Neural progenitor cell (in vitro differentiated cells): Measurements from ENCODE around the gene OAF. TPM values are rescaled to one million over a fixed set of nuclear protein-coding genes. Genes with fewer than 3 reads are reported as not detected.
A peak's percentile ranks its signal among the peaks of the same experiment; 100 is the strongest.

Experiments
- DNase-seq: peaks from one replicate; pipeline ENCODE4 v3.0.0-alpha.2; 2016; ENCODE audit warnings: low spot score
- H2AFZ ChIP-seq: fragments of 200-600 bp; sonication (generic); replicated peaks from 2 replicates; pipeline ENCODE4 v1.6.1; 2016; ENCODE audit warnings: antibody characterized with exemption
- H3F3A ChIP-seq: fragments of 200-600 bp; sonication (generic); 2 replicates; pipeline ENCODE4 v1.6.1; 2016; ENCODE audit warnings: antibody characterized with exemption, low read depth
- H3K27ac ChIP-seq: fragments of 200-600 bp; sonication (generic); 2 replicates; pipeline ENCODE4 v1.5.1; 2016; ENCODE audit warnings: mild to moderate bottlenecking
- H3K27me3 ChIP-seq: fragments of 200-600 bp; sonication (generic); 2 replicates; pipeline ENCODE4 v1.6.1; 2016; ENCODE audit warnings: mild to moderate bottlenecking, moderate library complexity
- H3K36me3 ChIP-seq: fragments of 200-600 bp; sonication (generic); 2 replicates; pipeline ENCODE4 v1.5.1; 2016
- H3K4me1 ChIP-seq: fragments of 200-600 bp; sonication (generic); 2 replicates; pipeline ENCODE4 v1.6.1; 2016; ENCODE audit warnings: mixed run types
- H3K4me2 ChIP-seq: fragments of 200-600 bp; sonication (generic); 2 replicates; pipeline ENCODE4 v1.6.1; 2016
- H3K4me3 ChIP-seq: fragments of 200-600 bp; sonication (generic); 2 replicates; pipeline ENCODE4 v1.5.1; 2016
- H3K79me2 ChIP-seq: fragments of 200-600 bp; sonication (generic); 2 replicates; pipeline ENCODE4 v1.6.1; 2016; ENCODE audit warnings: low read depth
- H3K9ac ChIP-seq: fragments of 200-600 bp; sonication (generic); 2 replicates; pipeline ENCODE4 v1.6.1; 2016
- H3K9me3 ChIP-seq: fragments of 200-600 bp; sonication (generic); 2 replicates; pipeline ENCODE4 v1.5.1; 2016; ENCODE audit warnings: low read depth
- H4K20me1 ChIP-seq: fragments of 200-600 bp; sonication (generic); 2 replicates; pipeline ENCODE4 v1.6.1; 2016; ENCODE audit warnings: low read depth
- H3K27ac Mint-ChIP-seq: 3 replicates; pipeline ENCODE4 v1.8.0; 2021; ENCODE audit warnings: mixed read lengths
- H3K27me3 Mint-ChIP-seq: 2 replicates; pipeline ENCODE4 v1.8.0; 2022; ENCODE audit warnings: low read depth, mild to moderate bottlenecking, inconsistent platforms, moderate library complexity, mixed read lengths; ENCODE audit not compliant: insufficient read depth
- H3K36me3 Mint-ChIP-seq: 3 replicates; pipeline ENCODE4 v1.8.0; 2021; ENCODE audit warnings: mixed read lengths
- H3K4me1 Mint-ChIP-seq: 3 replicates; pipeline ENCODE4 v1.8.0; 2021; ENCODE audit warnings: mixed read lengths
- H3K4me3 Mint-ChIP-seq: 3 replicates; pipeline ENCODE4 v1.8.0; 2021; ENCODE audit warnings: mild to moderate bottlenecking, moderate library complexity, mixed read lengths
- H3K9me3 Mint-ChIP-seq: 3 replicates; pipeline ENCODE4 v1.8.0; 2020; ENCODE audit warnings: mixed read lengths
- CTCF ChIP-seq: fragments of 200-600 bp; sonication (generic); IDR thresholded peaks from 2 replicates; pipeline ENCODE4 v1.5.1; 2017; ENCODE audit warnings: antibody characterized with exemption, mild to moderate bottlenecking
- EZH2 ChIP-seq: fragments of 200-600 bp; sonication (generic); IDR thresholded peaks from 2 replicates; pipeline ENCODE4 v1.6.1; 2017; ENCODE audit warnings: antibody characterized with exemption, mild to moderate bottlenecking, moderate library complexity
- EZH2phosphoT487 ChIP-seq: fragments of 200-600 bp; sonication (generic); IDR thresholded peaks from 2 replicates; pipeline ENCODE4 v1.6.1; 2017; ENCODE audit warnings: antibody characterized with exemption
- total RNA-seq: library from RNA; depleted of rRNA; stranded (reverse); fragments of >200 nt; gene quantifications from 2 replicates; pipeline ENCODE4 v1.2.3, GENCODE V29; 2015; ENCODE audit warnings: low replicate concordance

Gene OAF
- total RNA-seq, 1 donor from 2014 or later = 0.47 TPM

GRCh38 chr11:120217941-120218694 is 7.3 kb downstream of the OAF start:
- Mint-ChIP-seq H3K4me3 (peak overlapping the region; percentile 38), H3K4me1 (peaks cover 60% of the 10 kb centered on the region), H3K27me3 (peaks cover 14% of the 10 kb centered on the region), H3K36me3 (peaks cover 12% of the 10 kb centered on the region), H3K9me3 (no peaks in the 10 kb centered on the region), H3K27ac (peak overlapping the region; percentile 94)
- Histone ChIP-seq H2AFZ (no peak overlapping the region), H3K4me1 (peaks cover 32% of the 10 kb centered on the region), H4K20me1 (no peaks in the 10 kb centered on the region), H3K36me3 (no peaks in the 10 kb centered on the region), H3K79me2 (no peaks in the 10 kb centered on the region), H3K9me3 (no peaks in the 10 kb centered on the region), H3F3A (peaks cover 4% of the 10 kb centered on the region), H3K4me2 (peak overlapping the region; percentile 47), H3K9ac (no peak overlapping the region), H3K27me3 (peaks cover 66% of the 10 kb centered on the region), H3K4me3 (no peak overlapping the region), H3K27ac (no peak overlapping the region)
- TF ChIP-seq CTCF = no peak
- TF ChIP-seq EZH2 = no peak
- TF ChIP-seq EZH2phosphoT487 = no peak
- peak; percentile 69 for DNase-seq

GRCh38 chr11:120218695-120219033 is 7.8 kb downstream of the OAF start:
- peaks cover 10% of the 10 kb centered on the region for H3K27me3 Mint-ChIP-seq
- H3K4me1 Mint-ChIP-seq = peaks cover 60% of the 10 kb centered on the region
- Histone ChIP-seq H3K9ac (no peak overlapping the region), H3K27me3 (peaks cover 66% of the 10 kb centered on the region), H3K4me1 (peaks cover 29% of the 10 kb centered on the region), H3K36me3 (no peaks in the 10 kb centered on the region), H2AFZ (no peak overlapping the region), H3K4me3 (no peak overlapping the region), H3F3A (peaks cover 4% of the 10 kb centered on the region), H3K27ac (no peak overlapping the region), H3K9me3 (no peaks in the 10 kb centered on the region), H3K4me2 (peak overlapping the region; percentile 47), H4K20me1 (no peaks in the 10 kb centered on the region), H3K79me2 (no peaks in the 10 kb centered on the region)
- H3K27ac Mint-ChIP-seq = peak overlapping the region; percentile 25
- H3K4me3 Mint-ChIP-seq = no peak overlapping the region
- no peak for TF ChIP-seq CTCF
- TF ChIP-seq EZH2phosphoT487 = no peak
- no peak for TF ChIP-seq EZH2
- no peaks in the 10 kb centered on the region for H3K9me3 Mint-ChIP-seq
- H3K36me3 Mint-ChIP-seq = peaks cover 12% of the 10 kb centered on the region
- no peak for DNase-seq

GRCh38 chr11:120219232-120219937 is 8.6 kb downstream of the OAF start:
- H4K20me1 ChIP-seq = no peaks in the 10 kb centered on the region
- Mint-ChIP-seq H3K36me3 (peaks cover 11% of the 10 kb centered on the region), H3K4me1 (peaks cover 61% of the 10 kb centered on the region), H3K9me3 (no peaks in the 10 kb centered on the region), H3K4me3 (peak overlapping the region; percentile 46), H3K27me3 (peaks cover 11% of the 10 kb centered on the region), H3K27ac (peak overlapping the region; percentile 53)
- no peak overlapping the region for H3K4me2 ChIP-seq
- peak; percentile 28 for DNase-seq
- H3F3A ChIP-seq = peaks cover 4% of the 10 kb centered on the region
- H3K9me3 ChIP-seq = no peaks in the 10 kb centered on the region
- H3K9ac ChIP-seq = no peak overlapping the region
- no peak overlapping the region for H3K4me3 ChIP-seq
- TF ChIP-seq CTCF = no peak
- H2AFZ ChIP-seq = no peak overlapping the region
- H3K27me3 ChIP-seq = peaks cover 66% of the 10 kb centered on the region
- no peaks in the 10 kb centered on the region for H3K36me3 ChIP-seq
- peaks cover 29% of the 10 kb centered on the region for H3K4me1 ChIP-seq
- H3K79me2 ChIP-seq = no peaks in the 10 kb centered on the region
- H3K27ac ChIP-seq = no peak overlapping the region
